KOPT-K1 (cell line): Measurements from ENCODE around the gene DHDH.
"Not testable (repeated sequence)": the region's sequence is repeated elsewhere in the genome, so short reads cannot be mapped to it uniquely, and the experiment has no call there.

ENCODE experiments used
- H3K27ac ChIP-seq: fragments of 200-600 bp; sonication (generic); 2 replicates; pipeline ENCODE4 v1.5.1; 2016; ENCODE audit warnings: antibody characterized with exemption, mild to moderate bottlenecking, low read depth, low read length; ENCODE audit not compliant: poor library complexity, severe bottlenecking
- H3K36me3 ChIP-seq: fragments of 200-600 bp; sonication (generic); 2 replicates; pipeline ENCODE4 v1.5.1; 2017; ENCODE audit warnings: antibody characterized with exemption, mild to moderate bottlenecking, low read length, moderate library complexity; ENCODE audit not compliant: insufficient read depth
- H3K9me3 ChIP-seq: fragments of 200-600 bp; sonication (generic); 2 replicates; pipeline ENCODE4 v1.5.1; 2017; ENCODE audit warnings: antibody characterized with exemption, low read length, mild to moderate bottlenecking; ENCODE audit not compliant: insufficient read depth, poor library complexity, severe bottlenecking

DHDH gene

GRCh38 chr19:48933382-48933932 lies at the start of gene DHDH:
TSS of gene DHDH (plus strand) at chr19:48933699. CDS start at chr19:48933722, 23 bp downstream.
- Histone ChIP-seq H3K27ac (no peak within 1 kb of the TSS), H3K36me3 (no peaks in the 10 kb centered on the region), H3K9me3 (no peaks in the 10 kb centered on the region)

DNA sequence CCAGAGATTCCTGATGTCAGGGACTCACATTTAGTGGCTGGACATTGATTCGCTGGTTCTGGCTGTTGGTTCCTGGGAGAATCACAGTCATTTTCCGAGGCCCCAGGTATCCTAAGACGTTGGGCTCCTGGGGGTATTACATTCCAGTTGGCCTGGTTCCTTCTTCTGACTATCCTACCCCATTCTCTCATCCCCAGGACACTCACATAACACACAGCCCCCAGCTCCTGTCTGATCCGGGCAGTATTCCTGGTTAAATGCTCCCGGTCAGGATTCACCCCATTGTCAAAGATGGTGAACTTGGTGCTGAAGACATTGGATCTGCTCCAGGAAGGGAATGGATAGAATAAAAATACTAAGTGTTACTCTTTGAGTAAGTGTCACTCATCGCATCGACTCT lies 49.8 kb upstream of the DHDH start:
- no peaks in the 10 kb centered on the region for H3K36me3 ChIP-seq
- no peaks in the 10 kb centered on the region for H3K9me3 ChIP-seq
- H3K27ac ChIP-seq = no peak overlapping the region

- no peaks in the 10 kb centered on the region for H3K36me3 ChIP-seq
- no peaks in the 10 kb centered on the region for H3K9me3 ChIP-seq
- no peak overlapping the region for H3K27ac ChIP-seq
These were observed 45.5 kb upstream of the DHDH start for GRCh38 chr19:48887861-48888612.

GRCh38 chr19:48889496-48889895 lies 44.0 kb upstream of the DHDH start:
- H3K27ac ChIP-seq, H3K9me3 ChIP-seq, H3K36me3 ChIP-seq: not testable (repeated sequence)

- Histone ChIP-seq H3K27ac (no peak overlapping the region), H3K36me3 (no peaks in the 10 kb centered on the region), H3K9me3 (no peaks in the 10 kb centered on the region)
These were observed 42.9 kb upstream of the DHDH start for GRCh38 chr19:48890551-48890950.

GRCh38 chr19:48895226-48895625 lies 38.3 kb upstream of the DHDH start:
- Histone ChIP-seq H3K36me3 (no peaks in the 10 kb centered on the region), H3K27ac (no peak overlapping the region), H3K9me3 (no peaks in the 10 kb centered on the region)

DNA sequence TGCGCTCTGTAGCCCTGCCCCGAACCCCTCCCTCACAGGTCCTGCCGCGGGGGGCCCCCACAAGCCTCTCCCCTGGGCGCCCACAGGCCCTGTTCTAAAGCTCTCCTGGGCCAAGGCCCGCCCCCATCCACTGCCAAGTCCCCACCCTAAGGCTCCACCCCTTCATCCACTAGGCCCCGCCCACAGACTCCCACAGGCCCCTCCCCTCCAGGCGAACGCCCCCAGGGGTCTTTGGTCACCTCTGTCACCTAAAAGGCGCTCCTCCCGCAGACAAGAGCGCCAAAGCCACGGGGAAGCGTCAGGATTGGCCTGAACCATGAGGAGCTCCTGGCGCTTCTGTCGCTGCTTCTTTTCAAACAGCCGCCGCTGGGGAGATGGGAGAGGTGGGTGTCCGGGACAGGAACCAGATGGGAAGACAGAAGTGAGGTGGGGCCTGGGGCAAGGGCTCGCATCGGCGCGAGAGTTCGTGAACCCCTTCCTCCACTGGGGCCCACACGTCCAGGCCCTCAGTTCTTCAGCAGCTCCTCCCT lies 37.2 kb upstream of the DHDH start:
- Histone ChIP-seq H3K9me3 (no peaks in the 10 kb centered on the region), H3K27ac (no peak overlapping the region), H3K36me3 (no peaks in the 10 kb centered on the region)

- H3K27ac ChIP-seq = no peak overlapping the region
These were observed 36.3 kb upstream of the DHDH start for GRCh38 chr19:48897181-48897580.

GRCh38 chr19:48899386-48899749 lies 34.1 kb upstream of the DHDH start:
- not testable (repeated sequence) for H3K9me3 ChIP-seq
- Histone ChIP-seq H3K27ac (peak overlapping the region; percentile 96), H3K36me3 (peaks cover 13% of the 10 kb centered on the region)

More at GRCh38 chr19:48897181-48897580, 36.3 kb upstream of the DHDH start:
- H3K9me3 ChIP-seq = no peaks in the 10 kb centered on the region
- H3K36me3 ChIP-seq = peaks cover 7% of the 10 kb centered on the region; the same call in 1 of the 2 replicates

- H3K27ac ChIP-seq = peak within 1 kb of the TSS; percentile 96
- no peaks in the 10 kb centered on the region for H3K9me3 ChIP-seq
- peaks cover 19% of the 10 kb centered on the region for H3K36me3 ChIP-seq
These were observed 33.6 kb upstream of the DHDH start, which contains the start of gene NUCB1 for GRCh38 chr19:48899781-48900476. TSS of gene NUCB1 (plus strand) at chr19:48900312. CDS start at chr19:48900797, 485 bp downstream.

GRCh38 chr19:48900477-48901406 lies 32.8 kb upstream of the DHDH start:
- Histone ChIP-seq H3K36me3 (peaks cover 26% of the 10 kb centered on the region), H3K27ac (peak overlapping the region; percentile 96), H3K9me3 (no peaks in the 10 kb centered on the region)

GRCh38 chr19:48902291-48902690 lies 31.2 kb upstream of the DHDH start:
- not testable (repeated sequence) for H3K27ac ChIP-seq, H3K9me3 ChIP-seq
- H3K36me3 ChIP-seq = peaks cover 30% of the 10 kb centered on the region

- H3K36me3 ChIP-seq = peaks cover 45% of the 10 kb centered on the region
- not testable (repeated sequence) for H3K27ac ChIP-seq, H3K9me3 ChIP-seq
These were observed 29.7 kb upstream of the DHDH start for GRCh38 chr19:48903788-48904187.

DNA sequence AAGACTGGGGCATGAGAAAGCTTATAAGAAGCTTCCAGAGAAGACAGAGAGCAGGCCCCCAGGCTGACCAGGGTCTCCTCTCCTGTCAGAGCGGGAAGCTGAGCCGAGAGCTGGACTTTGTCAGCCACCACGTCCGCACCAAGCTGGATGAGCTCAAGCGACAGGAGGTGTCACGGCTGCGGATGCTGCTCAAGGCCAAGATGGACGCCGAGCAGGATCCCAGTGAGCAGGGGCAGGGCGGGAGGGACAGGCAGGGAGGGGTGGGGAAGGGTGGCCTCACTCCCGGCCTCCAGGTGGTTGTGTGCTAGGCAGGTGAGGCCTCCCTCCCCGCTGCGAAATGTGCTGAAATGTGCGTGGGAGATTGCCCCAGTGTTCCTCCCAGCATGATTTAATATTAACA lies 27.8 kb upstream of the DHDH start:
- Histone ChIP-seq H3K36me3 (peaks cover 61% of the 10 kb centered on the region), H3K9me3 (no peaks in the 10 kb centered on the region)

More for the DNA sequence above, 27.8 kb upstream of the DHDH start:
- H3K27ac ChIP-seq = no peak overlapping the region
